HK-2 (cell line): ENCODE data around the gene FSD1L.
"Not testable (repeated sequence)": the region's sequence is repeated elsewhere in the genome, so short reads cannot be mapped to it uniquely, and the experiment has no call there.

Experiments
- DNase-seq: peaks from one replicate; pipeline ENCODE4 v3.0.0-alpha.2; 2018; ENCODE audit not compliant: unreplicated experiment

FSD1L gene

DNA sequence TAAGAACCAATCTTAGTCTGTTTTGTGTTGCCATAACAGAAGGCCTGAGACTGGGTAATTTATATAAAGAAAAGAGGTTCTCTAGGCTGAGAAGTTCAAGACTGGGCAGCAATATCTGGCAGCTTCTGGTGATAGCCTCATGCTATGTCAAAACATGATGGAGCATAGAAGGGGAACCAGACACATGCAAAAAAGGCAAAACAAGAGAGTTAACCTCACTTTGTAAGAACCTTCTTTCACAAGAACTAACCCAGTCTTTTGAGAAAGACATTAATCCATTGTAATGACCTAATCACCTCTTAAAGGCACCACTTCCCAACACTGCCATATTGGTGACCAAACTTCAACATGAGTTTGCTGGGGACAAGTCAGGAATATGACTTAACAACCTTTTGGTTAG is 37.3 kb downstream of the FSD1L start:
- no peak for DNase-seq

DNA sequence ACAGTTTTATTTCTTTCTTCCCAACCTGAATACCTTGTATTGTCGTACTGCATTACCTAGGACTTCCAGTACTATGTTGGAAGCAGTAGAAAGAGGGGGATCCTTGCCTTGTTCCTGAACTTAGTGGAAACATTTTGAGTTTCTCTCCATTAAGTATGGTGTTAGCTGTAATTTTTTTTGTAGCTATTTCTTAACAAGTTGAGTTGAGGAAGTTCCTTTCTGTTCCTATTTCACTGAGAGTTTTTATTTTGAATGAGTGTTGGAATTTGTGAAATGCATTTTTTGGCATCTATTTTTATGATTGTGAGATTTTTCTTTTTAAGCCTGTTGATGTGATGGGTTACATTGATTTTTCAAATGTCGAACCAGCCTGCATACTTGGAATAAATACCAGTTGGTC is 49.0 kb downstream of the FSD1L start:
- DNase-seq = no peak

DNA sequence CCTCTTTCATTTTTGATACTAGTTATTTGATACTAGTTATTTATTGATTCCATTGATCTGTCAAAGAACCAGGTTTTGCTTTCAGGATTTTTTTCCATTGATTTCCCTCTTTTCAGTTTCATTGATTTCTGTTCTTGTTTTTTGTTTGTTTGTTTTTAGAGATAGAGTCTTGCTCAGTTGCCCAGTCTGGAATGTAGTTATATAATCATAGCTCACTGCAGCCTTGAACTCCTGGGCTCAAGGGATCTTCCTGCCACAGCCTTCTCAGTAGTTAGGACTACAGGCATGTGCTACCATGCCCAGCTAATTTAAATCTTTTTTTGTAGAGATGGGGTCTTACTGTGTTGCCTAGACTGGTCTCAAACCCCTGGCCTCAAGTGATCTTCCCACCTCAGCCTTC is 49.9 kb downstream of the FSD1L start:
- DNase-seq = no peak

DNA sequence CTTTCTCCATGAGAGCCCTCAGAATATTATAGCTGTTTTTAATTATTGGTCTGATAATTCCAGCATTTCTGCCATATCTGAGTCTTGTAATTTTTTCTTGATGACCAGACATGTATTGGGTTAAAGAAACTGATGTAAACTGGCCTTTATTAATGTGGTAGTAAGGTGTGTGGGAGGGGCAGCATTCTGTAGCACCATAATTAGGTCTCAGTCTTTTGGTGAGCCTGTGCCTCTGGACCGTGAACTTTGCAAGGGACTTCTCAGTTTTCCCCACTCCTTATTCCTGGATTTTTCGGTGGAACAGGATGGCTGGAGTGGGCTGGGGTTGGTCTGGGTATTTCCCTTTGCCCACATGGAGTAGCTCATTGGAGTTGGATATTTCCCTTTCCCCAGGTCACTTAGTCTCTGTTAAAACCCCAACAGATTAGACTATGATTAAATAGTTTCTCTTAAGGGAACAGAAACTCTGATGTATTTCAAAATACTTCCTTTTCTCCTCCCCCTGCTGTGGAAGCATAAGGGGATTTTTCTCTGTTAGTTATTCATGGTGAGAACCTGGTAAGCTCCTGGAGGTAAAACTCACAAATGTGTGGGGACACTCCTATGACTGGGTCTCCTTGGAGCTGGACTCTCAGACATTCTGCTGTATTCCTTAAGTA is 52.4 kb downstream of the FSD1L start:
- no peak for DNase-seq

DNA sequence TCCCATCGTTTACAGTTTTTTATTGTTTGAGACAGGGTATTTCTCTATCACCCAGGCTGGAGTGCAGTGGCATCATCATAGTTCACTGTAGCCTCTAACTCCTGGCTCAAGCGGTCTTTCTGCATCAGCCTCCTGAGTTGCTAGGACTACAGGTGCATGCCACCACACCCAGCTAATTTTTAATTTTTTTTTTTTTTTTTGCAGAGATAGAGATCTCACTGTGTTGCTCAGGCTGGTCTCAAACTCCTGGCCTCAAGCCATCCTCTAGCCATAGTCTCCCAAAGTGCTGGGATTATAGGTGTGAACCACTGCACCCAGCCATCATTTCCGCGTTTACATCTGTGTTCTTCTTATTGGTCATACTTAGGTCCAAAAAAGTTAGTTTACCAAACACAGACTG is 53.6 kb downstream of the FSD1L start:
- no peak for DNase-seq

DNA sequence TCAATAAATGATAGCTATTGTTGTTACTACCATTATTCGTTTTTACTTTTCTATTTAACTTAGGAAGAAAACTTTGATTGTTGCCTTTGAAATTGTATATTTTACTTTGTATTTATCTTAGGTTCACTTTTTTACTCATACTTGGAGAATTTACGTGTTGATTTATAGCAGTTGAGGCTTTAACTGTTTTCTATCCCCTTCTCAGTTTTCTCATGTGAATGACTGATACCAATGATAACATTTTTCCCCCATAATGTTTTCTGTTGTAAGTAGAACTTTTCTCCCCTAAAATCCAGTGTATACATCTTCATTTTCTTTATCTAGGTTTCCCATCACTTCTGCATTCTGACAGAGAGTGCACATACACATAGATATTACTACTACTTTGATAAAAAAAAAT is 54.4 kb downstream of the FSD1L start:
- no peak for DNase-seq

DNA sequence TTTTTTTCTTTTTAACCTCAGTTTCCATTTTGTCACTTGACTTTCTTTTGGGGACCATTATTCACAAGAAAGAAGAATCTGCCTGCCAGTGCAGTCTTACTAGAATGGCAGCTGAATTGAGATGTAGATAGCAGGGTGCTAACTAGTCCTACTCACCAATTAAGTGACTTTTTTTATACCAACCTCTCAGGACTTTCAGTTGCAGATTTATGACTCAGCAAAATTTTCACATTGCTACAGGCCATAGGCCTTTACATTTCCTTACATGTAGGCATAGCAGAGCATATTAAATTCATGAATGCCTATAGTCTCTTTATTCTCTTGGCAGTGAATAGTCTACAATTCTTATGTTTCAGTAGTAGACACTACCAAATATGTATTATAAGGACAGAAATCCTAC is 56.0 kb downstream of the FSD1L start:
- DNase-seq = no peak

DNA sequence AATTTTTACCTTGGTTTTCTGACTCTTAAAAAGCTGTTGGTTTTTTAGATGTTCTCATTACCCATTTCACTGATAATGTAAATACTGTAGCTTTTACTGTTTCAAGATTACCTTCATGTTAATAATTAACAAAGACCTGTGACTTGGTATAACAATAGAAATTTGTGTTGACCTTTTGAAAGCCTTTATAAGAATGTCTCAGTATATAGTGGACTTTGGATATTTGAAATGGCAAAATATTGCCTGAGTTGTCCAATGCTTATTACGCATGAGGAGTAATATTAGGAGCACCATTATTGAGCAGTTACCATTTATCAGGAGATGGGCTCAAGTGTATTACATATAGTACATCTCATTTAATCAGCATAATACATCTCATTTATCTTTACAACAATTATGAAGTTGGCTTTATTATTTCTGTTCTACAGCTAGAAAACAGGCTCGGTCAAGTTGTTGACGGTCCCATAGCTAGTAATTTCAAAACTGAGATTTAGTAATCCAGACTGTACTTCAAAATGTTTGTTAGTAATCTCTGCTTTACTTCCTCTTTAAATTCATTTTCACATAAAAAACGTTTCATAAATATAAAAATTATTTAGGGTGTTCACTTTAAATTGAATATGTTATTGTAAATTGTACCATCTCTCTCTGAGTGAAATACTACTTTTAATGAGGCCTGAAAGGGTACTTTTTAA is 59.4 kb downstream of the FSD1L start:
- DNase-seq = no peak

DNA sequence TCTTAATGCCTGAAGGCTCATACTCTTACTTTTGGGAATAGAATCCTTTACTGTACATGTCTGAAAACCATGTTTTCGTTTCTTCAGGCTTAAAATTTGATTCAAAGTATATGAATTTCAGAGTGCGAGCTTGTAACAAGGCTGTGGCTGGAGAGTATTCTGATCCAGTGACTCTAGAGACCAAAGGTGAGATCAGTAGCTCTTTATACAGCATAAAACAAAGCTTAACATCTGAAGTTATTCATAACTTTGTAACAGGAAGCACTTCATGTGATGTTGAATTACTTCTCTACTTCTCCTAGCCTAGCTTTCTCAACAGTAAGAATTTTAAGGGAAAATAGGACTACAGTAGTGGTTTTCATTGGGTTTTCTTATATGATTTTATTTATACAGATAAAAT is 60.7 kb downstream of the FSD1L start:
- no peak for DNase-seq

DNA sequence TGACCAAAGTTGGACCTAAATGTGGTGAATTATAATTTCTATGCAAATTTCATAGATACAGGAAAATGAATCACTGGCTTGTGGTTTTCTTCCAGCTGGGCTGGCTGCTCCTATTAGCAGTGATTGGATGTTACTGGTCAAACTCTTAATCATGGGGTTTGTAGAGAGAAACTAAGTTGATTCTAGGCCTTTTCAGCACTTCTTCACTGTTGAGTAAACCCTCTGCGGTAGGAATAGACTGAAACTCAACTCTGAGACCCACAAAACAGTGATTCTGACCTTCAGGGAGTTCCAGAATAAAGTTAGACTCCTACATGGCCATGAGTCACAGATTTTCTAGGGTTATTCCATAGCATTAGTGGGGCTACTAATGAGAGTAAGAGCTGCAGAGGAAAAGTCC is 62.2 kb downstream of the FSD1L start:
- no peak for DNase-seq

DNA sequence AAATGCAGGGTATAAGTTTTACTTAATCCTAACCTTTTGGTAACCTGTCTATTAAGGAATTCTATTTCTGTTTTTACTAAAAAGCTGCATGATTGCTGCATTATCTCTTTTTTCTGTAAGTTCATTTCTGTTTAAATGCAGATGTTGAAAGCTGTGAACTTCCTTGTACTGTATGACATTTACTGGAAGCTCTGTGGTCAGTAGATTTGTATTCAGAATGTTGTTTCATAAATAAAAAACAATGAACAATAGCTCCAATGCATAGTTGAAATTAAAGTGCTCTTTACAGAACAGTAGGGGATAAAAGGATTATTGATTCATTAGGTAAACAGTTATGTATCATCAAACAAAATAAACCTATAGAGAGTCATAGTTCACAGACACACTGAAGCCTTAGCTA is 63.6 kb downstream of the FSD1L start:
- DNase-seq = no peak

DNA sequence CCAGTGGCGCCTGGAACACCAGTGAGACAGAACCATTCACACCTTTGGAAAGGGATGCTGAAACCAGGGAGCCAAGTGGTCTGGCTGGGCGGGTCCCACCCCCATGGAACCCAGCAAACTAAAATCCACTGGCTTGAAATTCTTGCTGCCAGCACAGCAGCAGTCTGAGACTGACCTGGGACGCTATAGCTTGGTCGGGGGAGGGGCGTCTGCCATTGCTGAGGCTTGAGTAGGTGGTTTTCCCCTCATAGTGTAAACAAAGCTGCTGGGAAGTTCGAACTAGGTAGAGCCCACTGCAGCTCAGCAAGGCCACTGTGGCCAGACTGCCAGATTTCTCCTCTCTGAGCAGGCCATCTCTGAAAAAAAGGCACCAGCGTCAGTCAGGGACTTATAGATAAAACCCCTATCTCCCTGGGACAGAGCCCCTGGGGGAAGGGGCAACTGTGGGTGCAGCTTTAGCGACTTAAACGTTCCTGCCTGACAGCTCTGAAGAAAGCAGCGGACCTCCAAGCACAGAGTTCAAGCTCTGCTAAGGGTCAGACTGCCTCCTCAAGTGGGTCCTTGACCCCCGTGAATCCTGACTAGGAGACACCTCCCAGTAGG is 68.1 kb downstream of the FSD1L start:
- no peak for DNase-seq

DNA sequence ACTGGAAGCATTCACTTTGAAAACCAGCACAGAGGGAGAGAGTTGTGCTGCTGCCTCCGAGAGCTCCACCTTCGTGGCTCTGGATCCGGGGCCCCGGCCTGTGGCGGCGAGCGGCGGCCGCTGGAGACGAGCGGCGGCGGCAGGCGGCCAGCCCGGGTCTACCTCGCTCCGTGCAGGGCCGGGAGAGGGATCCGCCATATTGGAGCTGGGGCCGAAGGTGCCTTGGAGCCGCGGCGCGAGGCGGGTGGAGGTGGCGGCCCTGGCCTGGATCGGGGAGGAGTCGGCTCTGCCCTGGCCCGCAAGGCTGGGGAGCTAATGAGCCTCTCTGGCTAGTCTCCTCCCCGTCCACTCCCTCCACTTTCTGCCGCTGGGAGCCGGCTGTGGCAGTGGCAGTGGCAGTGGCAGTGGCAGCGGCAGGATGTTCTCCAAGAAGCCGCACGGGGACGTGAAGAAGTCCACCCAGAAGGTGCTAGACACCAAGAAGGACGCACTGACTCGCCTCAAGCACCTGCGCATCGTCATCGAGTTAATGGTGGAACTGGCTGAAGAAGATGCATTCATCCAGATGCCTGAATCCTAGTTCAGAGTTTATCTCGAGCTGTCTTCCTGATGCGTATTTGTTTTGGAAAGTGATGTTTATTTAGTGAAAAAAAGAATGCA is 72.0 kb downstream of the FSD1L start:
- peak; percentile 13 for DNase-seq

DNA sequence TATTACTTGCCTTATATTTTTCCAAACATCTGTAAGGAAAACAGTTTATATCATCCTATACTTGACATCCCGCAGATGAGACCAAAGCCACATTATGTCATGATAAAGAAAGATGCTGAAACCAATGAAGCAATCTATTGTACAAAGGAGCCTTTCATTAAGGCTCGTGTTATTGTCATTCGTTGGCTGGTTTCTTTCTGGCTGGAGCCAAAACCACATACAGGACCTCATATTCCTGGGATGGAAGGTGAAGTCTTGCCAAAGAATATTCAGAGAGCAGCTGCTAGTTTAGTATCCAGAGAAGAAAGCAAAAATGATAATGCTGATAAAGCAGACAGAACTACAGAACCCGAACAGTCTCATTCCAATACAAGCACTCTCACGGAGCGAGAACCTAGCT is 73.2 kb downstream of the FSD1L start:
- not testable (repeated sequence) for DNase-seq

DNA sequence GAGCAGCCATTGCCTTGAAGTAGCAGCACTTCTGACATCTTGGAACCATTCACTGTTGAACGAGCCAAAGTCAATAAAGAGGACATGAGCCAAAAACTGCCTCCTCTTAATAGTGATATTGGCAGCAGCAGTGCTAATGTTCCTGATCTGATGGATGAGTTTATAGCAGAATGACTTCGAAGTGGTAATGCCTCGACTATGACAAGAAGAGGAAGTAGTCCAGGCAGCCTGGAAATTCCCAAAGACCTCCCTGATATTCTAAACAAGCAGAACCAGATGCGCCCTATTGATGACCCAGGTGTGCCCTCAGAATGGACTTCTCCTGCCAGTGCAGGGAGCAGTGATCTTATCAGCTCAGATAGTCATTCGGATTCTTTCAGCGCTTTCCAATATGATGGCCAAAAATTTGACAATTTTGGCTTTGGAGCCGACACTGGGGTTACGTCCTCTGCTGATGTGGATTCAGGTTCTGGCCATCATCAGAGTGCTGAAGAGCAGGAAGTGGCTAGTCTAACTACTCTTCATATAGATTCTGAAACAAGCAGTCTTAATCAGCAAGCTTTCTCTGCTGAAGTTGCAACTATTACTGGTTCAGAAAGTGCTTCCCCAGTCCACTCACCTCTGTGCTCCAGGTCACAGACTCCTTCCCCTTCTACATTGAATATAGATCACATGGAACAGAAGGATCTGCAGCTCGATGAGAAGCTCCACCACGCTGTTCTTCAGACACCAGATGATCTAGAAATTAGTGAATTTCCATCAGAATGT is 75.0 kb downstream of the FSD1L start:
- not testable (repeated sequence) for DNase-seq

DNA sequence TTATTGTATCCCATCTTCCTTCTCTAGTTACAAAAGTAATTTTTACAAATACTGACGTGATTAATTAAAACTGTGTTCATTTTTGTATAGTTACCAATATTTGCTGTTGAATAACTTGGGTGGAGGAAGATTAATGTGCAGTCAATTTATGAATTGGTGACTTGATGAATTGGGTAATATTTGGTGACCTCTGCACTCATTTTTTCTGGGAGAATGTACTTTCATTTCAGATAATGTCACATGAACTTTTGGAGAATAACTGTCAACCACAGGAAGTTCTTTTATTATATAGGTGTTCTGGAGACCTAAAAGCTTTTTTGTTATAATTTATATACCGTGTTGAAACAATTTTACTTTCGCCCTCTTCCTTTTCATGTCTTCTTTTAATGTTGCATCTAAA is 83.7 kb downstream of the FSD1L start:
- DNase-seq = no peak

DNA sequence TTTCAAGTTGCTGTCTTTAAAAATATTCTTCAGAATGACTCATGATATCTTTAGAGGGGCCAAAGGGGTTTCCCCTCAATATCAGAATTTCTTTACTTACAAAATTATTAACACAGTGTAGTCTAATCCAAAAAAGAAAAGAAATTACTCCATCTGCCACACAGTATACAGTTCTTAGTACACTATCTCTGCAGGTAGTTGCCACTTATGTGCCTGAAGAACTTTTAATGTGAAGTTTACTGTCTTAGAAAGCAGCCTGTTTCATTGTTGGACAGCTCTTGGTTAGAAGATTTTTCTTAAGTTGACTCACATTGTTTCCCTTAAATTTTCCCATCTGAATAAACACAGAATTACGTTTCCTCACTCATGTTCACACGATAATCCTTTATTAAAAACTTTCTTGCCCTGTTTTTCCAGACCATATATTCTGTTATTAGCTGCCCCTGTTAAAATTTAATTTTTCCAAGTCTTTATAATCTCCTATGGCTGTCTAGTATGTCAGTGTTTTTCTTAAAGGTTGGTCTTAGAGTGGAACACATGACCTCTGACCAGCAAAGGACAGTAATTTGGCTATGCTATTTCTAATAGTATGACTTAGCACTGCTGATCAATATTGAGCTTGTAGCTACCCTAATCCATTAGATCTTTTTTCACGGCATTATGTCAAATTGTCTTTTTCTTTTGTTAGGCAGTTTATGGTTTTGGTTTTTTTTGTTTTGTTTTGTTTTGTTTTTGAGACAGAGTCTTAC is 88.3 kb downstream of the FSD1L start:
- DNase-seq = no peak

DNA sequence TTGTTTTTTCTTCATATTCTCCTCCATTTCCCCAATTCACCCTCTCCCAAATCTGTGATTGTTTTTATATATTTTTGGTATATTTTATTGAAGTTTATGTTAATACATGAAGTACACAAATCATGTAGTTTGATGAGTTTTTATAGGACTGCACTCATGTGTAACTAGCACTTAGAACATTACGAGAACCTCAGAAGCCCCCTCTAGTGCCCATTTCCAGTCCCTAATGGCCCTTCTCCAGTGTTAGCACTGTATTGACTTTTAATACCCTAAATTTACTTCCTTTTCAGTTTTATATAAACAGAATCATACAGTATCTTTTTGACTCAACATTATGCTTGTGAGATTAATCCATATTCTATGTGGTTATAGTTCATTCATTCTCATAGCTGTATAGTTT is 91.6 kb downstream of the FSD1L start:
- no peak for DNase-seq

DNA sequence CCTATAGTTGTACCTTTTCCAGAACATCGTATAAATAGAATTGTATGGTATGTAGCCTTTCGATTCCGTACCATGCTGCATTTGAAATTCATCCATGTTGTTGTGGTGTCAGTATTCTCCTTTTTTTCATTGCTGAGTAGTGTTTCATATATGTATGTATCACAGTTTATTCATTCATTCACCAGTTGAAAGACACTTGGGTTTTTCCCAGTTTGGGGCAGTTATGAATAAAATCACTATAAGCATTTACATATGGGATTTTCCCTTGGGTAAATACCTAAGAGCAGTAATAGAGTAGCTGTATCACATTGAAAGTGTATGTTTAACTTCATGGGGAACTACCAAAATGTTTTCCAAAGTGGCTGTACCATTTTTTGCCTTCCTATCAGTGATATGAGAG is 94.0 kb downstream of the FSD1L start:
- DNase-seq = no peak

DNA sequence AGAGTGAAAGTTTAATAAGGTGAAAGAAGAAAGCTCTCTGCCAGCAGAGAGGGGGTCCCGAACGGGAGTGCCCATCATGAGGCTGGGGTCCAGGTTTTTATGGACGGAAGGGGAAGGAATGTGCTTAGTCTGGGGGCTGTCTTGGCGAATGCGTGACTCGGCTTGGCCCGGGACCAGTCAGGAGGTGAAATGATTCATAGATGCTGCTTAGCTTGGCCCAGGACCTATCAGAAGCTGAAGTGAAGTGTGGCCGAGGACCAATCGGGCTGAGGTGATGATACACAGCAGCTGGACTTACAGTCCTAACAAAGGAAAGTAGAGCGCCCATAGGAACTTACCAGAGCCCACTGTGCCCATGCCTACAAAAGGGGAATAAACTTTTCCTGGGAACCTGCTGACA is 106.2 kb downstream of the FSD1L start:
- no peak for DNase-seq

DNA sequence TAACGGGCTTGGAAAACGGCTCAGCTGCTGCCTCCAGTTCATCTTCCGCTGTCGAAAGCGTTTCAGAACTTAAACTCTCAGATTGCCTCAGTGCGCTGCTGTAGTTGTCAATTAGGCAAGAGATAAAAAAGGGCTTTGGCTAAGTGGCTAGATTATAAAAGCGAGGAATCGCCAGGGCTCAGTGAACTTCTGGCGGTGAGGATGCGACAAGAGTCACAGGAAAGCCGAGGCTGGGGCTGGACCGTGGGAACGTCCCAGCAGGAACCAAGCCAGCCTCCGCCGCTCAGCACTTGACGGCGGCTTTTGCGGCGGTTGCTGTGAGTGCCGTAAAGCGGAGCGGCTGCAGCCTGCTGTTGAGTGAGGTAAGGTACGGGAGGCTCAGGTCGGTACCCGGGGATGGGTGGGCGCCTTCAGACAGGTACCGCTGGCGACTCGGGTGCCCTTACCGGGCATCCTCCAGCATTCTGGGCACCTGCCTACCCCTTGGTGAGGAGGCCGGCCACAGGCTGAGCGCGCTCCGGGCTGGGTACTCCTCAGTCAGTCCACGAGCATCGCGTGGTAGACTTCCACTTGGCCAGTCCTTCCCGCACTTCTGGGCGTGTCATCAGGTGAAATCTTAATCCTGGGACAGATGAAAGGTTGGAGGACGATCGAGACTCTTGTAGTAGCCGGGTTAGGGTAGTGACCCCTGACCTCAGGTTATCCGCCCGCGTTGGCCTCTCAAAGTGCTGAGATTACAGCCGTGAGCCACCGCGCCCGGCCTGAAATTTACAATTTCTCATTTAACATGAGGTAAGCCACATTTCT is 110.2 kb downstream of the FSD1L start, which contains the start of gene FKTN:
Gene FKTN, plus strand, starts transcription at position 328 of the 807 bp plus-strand sequence. CDS start 16,902 bp downstream, outside the sequence.
- peak; percentile 89 for DNase-seq
